Fibroblast of skin of left biceps (primary cell): ENCODE data around the gene MOGAT3.

Source experiments
- DNase-seq, 2 experiments: peaks; one replicate each; pipeline ENCODE4 v3.0.0-alpha.2; 2013; ENCODE audit warnings: low read depth in 2 of 2

The MOGAT3 gene

DNA sequence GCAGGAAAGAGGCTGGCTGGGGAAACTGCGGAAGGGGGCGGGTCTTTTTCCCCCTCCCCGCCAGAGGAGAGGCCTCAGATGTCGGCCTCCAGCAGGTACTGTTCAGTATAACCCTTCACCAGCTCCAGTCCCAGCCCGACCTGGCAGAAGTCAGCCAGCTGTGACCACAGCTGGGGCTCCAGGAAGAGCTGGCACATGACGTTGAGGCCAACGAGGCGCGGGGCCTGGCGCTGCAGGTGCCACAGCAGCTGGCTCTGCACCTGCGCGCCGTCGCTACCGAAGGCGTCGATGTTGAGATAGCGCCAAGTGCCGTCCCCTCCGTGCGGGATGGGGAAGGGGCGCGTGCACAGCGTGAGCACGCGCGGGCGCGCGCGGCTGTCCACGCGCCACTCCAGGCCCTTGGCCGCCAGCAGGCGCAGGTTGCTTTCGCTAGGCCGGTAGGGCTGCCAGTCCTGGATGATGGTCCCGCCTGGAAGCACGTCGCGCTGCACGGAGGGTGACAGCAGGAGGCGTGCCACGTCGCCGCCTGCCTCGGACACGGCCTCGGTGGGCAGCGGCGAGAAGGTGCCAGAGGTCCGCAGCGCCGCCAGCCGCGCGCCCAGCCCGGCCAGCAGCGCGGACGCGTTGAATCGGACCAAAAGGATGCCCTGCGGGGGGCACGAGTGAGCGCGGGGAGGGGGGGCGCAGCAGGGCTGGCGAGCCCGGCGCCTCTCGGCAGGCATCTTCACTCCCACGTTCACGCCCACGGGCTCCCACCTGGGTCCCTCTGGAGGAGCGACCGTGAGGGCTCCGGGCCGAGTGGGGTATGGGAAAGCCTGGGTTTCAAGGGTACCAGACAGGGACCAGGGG lies 28.6 kb downstream of the MOGAT3 start:
- DNase-seq: no peak

- DNase-seq: no peak
Observed at GRCh38 chr7:101171442-101171837, 29.4 kb downstream of the MOGAT3 start.

GRCh38 chr7:101170617-101171441 lies 30.0 kb downstream of the MOGAT3 start:
- DNase-seq: no peak

DNA sequence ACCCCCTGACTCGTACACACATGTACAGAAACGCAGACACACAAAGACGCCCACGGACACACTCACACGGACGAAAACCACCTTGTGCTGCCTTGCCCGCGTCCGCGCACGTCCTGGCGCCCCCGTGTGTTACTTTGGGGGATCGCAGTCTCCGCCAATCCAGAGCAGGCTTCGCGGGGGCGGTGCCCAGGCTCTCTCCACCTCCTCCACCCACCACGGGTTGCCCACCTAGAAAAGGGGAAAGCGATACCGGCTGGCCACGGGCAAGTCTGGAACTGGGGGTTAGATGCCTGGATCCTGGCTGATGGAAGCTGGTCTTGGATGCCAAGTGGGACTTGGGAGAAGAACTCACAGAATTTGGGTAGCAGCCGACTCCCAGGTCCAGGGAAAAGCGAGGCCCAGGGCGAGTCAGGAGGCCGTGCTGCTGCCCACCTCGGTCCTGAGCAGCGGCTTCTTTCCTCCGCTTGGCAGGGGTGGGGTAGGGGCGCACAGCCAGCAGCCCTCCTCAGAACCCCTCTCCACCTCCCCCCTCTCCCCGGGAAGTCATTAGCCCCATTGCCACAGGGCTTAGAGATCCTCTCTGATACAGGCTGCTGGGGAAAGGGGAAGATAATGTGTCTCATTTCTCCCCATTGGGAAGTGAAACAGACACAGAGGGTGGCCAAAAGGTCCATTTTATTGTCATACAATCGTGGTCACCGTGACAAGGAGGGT lies 30.8 kb downstream of the MOGAT3 start:
- no peak for DNase-seq

DNA sequence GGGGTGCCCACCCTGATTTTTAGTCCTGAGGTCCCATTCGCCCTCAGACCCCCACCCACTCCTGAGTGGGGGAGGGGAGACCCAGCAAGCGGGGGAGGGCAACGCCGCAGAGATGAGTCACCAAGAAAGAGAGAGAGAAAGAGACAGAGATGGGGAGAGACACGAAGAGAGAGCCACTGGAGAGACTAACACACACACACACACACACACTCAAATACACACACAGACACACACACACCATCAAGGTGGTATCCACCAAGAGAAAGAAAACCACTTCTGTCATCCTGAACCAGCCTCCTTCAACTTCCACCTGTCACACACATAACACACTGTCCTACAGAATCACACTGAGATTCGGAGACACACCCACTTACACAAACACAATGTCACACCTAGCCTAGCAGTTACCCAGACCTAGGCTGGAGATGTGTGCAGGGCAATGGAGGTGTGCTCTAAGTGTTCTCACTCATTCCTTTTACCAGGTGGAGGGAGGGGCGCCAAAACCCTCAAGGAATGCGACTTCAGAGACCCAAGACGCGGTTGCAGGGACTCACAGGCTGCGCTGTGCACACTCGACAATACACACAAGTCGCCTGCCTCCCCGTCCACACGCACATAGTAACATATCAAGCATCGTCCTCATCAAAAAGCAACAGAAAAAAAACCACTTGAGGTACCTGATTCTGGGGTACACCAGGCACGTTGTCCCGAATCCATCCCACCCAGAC lies 31.6 kb downstream of the MOGAT3 start:
- DNase-seq: no peak

DNA sequence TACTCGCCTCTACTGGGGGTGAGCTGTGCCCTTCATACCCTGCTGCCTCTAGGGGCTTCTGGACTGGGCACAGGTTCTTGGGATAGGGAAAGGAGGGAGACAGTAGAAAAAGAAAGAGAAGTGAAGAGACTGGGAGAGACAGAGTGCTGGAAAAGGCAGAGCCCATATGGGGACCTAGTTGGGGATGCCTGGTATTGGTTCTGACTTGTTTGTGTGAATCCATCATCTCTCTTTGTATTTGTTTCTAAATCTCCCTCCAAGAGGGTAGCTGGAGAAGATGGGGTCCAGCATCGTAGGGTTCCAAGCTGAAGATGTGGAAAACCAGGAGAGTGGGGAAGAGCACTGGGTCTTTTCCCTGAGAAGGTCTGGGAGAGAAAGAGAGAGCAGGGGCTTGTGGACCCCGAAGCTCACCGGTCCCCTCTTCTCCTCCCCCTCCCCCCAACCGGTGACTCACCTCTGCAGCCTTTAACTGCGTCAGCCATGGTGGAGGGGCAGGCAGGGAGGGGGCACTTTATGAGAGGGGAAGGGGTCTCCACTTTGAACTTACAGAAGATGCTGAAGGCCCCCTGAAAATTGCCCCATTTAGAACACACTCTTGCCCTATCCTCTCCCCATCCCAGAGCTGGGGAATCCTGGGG lies 32.3 kb downstream of the MOGAT3 start:
- no peak for DNase-seq

DNA sequence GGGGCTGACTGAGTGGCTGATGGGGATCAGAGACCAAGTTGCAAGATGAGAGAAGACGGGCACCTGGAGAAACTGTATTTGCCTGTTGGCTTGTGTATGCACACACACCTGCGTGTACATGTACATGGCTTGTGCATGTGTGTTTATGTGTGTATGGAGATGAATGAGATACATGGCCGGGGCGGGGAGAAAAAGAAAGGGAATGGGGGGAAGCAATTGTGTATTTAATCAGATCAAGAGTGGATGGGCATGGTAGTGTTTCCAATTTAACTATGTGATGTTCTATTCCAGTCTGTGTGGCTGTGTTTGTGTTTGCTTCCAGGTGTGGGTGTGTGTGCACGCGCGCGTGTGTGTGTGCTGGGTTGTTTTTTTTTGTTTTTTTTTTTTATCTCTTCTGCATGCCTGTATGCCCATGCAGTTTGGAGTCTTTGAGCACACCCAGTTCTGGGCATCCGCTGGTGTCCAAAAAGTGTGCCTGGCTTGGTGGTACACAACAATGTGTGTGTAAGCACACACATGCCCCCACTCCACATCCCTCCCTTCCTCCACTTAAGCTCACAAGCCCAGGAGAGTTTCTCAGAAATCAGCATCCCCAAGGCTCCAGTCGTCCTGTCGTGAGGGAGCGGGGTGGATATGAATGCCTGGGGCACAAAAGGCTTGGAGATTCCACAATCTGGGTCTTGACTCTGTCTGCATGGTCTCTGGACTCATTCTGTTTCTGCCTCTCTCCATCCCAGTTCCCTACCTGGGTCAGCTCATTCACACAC lies 33.0 kb downstream of the MOGAT3 start:
- DNase-seq: no peak

DNA sequence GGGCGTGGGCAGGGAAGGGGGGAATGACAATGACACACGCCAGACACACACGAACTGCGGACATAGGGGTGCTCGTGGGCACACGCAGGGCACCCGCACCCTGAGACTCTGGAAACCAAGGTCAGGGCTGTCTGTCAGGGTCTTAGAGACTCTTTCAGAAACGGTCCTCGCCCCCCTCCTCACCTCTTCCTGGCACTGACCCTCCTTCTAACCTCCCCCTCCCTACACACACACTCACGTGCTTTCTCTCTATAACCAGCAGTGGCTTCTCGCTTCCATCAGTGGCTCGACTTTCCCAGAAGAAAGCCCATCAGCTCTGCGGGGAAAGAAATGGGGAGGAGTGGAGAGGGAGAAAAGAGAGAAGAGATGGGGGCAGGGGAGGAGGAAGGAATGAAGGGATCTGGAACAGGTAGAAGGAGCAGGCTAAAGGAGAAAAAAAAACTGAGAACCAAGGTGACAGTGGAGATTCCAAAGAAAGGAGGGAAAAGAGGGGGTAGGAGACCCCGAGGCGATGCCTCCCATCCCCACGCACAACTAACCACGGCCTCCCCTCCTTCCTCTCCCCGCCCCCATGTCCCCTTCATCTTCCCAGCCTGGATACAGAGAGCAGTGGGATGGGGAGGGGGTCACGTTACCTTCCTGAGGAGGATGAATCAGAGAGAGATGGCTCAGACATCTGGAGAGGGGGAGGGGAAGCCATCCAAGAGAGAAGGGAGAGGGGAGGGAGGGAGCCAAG lies 33.8 kb downstream of the MOGAT3 start:
- no peak for DNase-seq

- no peak for DNase-seq
Observed at GRCh38 chr7:101166648-101166908, 34.3 kb downstream of the MOGAT3 start.

- DNase-seq: no peak
Observed at GRCh38 chr7:101165958-101166647, 34.7 kb downstream of the MOGAT3 start.

DNA sequence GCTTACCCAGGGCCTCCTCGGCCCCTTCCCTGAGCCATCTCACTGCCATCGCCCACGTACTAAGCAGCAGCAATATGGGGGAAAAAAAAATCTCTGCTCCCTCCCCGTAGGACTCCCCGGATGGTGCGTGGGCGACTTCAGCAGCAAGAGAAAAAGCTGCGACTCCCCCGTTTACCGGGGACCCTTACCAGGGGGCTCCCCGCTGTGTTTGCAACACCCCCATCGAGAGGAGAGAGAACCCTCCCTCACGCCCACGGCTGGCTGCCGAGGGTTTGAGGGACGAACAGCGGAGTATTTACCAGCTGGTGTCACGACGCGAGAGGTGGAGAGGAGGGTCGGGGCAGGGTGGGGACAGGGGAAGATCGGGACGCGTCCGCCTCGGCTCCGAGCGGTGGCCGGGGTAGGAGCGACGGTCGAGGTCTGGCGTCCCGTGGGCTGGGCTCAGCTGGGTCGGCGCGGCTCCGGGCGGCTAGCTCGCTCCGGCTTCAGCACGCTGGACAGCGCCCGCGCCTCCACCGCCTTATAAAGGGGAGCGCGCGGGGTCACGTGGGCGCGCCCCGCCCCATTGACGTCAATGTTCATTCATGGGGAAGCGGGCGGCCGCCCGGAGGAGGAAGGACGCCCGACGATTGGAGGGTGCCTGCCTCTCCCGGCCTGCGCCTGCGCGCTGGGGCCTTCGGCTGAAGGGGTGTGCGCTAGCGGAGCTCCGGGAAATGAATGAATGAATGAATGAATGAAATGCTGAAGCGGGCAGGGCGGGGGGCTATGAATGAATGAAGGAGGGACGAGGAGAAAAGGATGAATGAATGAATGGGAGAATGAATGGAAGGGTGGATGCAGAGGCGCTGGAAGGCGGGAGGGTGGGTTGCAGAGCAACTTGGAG lies 35.5 kb downstream of the MOGAT3 start, which contains the start of gene VGF:
Gene VGF (minus strand): TSS at position 495 of the 883 bp plus-strand sequence. CDS start 726 bp downstream, outside the sequence.
- peak; percentile 86 to 87 for DNase-seq

GRCh38 chr7:101164071-101164840 lies 36.6 kb downstream of the MOGAT3 start:
- no peak for DNase-seq

- DNase-seq: no peak
Observed at GRCh38 chr7:101163279-101164070, 37.4 kb downstream of the MOGAT3 start.

GRCh38 chr7:101162551-101163278 lies 38.1 kb downstream of the MOGAT3 start:
- DNase-seq: no peak

DNA sequence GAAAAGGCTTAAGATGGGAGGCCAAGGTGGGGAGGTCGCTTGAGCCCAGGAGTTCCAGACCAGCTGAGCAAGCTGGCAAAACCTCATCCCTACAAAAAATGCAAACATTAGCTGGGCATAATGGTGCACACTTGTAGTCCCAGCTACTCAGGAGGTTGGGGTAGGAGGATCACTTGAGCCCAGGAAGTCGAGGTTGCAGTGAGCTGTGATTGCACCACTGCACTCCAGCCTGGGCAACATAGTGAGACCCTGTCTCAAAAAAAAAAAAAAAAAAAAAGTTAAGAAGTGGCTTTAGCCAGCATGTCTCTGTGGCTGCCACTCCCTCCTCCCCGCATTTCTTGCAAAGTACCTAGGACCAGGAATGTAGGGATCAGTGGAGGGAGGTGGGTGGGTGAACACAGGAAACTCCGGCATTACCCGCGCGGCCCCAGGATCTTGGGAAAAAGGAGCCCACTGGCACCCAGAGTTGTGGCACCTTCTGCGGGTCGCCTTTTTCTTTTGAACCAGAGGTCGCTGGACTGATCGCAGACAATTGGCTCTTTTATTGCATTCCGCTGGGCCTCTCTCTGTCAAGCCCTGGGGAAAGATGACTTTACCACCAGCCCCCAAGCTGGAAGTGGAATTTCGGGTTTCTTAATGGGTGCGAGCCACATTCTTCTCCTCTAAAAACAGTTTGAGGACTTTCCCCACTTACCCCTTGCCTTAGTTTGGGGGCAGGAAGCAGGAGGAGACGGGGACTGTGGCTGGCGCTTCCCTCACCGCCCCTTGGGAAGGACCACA lies 39.0 kb downstream of the MOGAT3 start:
- no peak for DNase-seq
